HG03139 (cell line): ENCODE data around the gene RASSF5.
A peak's percentile ranks its signal among the peaks of the same experiment; 100 is the strongest.

Source experiments
- ATAC-seq: cut with Tn5 transposase; IDR thresholded peaks from one replicate; pipeline ENCODE4 v1.9.1; 2021; ENCODE audit not compliant: unreplicated experiment

RASSF5 gene

DNA sequence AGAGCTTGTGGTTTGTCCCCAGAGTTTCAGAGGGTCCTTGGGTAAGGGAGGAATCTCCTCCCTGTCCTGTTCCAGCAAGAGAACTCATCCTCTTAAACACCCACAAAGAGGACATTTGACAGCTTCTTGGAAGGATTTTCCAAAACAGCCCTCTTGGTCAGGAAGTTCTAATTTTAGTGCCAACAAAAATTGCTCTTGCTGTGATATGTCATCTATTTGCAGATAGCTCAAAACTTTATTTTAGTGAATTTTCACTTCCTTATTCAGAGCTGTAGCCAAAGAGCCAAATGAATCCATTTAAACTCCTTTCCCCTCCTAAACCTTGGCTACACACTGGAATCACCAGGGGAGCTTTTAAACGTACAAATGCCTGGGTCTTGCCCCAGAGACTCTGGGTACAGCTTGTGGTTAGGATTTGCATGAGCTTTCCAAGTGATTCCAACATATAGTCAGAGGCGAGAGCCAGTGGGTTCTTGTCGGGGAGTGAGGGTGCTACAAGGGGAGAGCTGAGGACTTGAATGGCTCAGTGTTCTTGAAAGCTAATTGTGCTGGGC, 11.8 kb upstream of the RASSF5 start:
- ATAC-seq: no peak

DNA sequence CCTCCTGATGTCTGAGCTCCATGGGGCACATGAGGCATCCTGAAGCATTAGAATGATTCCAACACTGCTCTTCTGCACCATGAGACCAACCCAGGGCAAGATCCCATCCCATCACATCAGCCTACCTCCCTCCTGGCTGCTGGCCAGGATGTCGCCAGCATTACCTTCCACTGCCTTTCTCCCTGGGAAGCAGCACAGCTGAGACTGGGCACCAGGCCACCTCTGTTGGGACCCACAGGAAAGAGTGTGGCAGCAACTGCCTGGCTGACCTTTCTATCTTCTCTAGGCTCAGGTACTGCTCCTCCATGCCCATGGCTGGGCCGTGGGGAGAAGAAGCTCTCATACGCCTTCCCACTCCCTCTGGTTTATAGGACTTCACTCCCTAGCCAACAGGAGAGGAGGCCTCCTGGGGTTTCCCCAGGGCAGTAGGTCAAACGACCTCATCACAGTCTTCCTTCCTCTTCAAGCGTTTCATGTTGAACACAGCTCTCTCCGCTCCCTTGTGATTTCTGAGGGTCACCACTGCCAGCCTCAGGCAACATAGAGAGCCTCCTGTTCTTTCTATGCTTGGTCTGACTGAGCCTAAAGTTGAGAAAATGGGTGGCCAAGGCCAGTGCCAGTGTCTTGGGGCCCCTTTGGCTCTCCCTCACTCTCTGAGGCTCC, 11.1 kb upstream of the RASSF5 start:
- ATAC-seq: no peak

- no peak for ATAC-seq
Observed at GRCh38 chr1:206497363-206497762, 10.0 kb upstream of the RASSF5 start.

- no peak for ATAC-seq
Observed at GRCh38 chr1:206497774-206498173, 9.6 kb upstream of the RASSF5 start.

GRCh38 chr1:206498685-206499084, 8.6 kb upstream of the RASSF5 start:
- ATAC-seq: no peak

DNA sequence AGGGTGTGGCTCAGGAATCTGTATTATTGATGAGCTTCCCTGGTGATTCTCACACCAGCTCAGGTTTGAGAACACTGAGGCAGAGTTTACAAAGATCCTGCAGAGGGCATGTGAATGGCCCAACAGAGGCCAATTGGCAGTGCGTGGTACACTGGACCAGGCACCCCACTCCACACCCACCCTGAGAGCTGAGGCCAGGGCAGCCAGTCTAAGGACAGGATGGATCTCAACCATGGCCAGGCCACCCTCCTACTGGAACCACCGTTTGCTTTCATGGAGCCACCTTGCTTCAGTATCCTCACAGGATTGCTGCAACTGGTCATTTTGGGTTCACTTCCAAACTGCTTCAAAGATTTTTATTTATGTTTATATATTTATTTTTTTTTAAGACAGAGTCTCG, 7.3 kb upstream of the RASSF5 start:
- ATAC-seq: no peak

DNA sequence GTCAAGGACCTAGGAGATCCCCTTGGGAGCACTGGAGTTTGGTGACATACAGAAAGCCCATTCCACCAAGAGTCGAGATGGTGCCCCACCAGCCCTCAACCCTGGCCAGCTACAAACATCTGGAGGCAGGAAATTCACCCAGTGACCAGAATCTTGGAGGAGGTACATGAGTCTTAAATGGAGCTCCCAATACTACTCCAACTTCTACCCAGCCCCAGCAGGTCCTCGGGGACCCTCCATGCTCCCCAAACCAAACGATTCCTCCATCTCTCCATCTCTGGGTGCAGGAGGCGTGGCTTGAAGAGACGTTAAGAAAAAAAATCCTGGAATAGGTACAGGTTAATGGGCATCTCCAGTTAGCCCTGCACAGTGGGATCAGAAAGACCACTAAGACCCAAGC, 5.5 kb upstream of the RASSF5 start:
- no peak for ATAC-seq

GRCh38 chr1:206502403-206502802, 4.9 kb upstream of the RASSF5 start:
- ATAC-seq: no peak

DNA sequence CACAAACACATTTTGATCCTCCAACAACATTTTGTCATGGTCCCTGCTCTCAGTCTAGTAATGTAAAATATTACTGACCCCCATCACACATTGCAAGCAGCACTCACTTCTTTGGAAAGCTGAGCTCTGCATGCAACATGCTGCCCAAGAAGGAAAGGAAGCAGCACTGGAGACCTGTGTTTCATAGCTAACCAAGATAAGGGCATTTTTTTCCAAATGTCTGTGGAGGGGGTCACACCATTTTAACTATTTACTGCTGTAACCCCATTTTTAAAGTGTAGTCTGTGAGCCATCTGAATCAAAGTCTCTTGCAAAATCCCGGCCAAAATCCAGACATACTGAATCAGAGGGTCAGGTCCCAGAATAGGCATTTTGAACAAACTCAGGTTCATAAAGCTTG, 4.5 kb upstream of the RASSF5 start:
- ATAC-seq: no peak

DNA sequence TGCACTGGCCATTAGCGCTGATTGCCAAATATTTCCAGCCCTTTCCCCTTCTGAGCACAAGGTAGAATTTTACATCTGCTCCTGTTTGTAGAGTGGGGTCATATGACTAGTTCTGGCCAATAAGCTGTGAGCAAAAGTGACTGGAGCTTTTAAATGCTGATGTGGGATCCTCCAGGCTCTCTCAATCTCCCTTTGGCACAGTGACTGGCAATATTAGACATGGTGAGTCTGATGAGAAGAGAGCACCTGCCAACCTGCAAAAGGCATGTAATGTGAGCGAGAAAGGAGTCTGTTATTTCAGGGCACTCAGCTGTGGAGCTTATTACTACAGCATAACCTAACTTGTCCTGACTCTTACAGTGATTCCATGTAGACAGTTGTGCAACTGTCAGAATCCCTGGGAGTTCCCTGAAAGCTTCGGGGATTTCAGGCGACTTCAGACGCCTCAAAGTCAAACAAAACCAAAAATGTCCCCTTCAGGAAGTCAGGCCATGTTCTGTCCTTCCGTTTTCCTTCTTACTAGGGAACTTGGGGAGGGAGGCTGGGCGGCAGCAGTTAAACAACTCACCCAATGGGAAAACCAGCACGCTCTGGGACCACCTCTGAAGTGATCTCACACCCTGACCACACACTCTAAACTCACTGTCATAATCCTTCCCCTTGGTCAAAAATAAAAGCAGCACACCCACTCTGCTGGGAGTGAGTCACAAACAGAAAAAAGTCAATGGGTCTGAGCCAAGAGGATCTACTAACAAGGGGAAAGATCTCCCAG, 3.6 kb upstream of the RASSF5 start:
- ATAC-seq: peak; percentile 52

- ATAC-seq: no peak
Observed at GRCh38 chr1:206504363-206504713, 3.0 kb upstream of the RASSF5 start.

GRCh38 chr1:206505702-206506355, 1.5 kb upstream of the RASSF5 start:
- no peak for ATAC-seq

DNA sequence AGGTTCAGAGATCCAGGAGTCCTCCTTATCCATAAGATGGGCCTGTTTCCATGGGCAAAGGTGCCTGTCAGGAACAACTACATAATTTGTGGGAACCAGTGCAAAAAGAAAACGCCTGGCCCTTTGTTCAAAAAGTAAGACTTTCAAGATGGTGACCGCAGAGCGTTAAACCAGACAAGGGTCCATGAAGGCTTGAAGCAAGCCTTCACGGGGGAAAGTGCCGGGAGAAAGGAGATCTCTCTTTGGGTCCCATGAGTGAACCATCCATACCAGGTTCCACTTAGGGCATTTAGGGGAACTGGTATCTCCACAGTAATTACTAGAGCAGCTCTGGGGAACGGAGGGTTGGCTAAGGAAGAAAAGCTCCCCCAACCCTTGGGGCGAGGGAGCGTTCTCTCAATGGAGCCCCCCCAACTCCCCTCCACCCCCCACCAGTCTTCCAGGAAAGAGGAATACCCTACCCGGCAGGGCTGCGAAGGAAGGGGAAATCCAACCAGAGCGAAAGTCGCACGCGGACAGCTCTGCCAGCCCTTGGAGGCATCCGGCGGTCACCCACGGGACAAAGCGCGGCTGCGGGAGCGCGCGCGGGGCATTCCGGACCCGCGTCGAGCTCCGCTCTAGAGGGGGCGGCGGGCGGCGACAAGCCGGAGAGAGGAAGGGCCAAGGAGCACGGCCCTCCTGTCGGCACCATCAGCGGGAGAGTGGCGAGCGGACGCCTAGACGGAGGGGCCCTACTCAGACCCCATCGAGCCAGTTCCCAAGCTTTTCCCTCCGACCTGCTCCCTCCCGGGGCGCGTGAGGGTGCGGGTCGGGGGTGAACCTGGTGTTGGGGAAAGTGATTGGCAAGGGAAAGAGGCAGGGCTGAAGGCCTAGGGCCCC, 687 bp upstream of the RASSF5 start:
- ATAC-seq: no peak

DNA sequence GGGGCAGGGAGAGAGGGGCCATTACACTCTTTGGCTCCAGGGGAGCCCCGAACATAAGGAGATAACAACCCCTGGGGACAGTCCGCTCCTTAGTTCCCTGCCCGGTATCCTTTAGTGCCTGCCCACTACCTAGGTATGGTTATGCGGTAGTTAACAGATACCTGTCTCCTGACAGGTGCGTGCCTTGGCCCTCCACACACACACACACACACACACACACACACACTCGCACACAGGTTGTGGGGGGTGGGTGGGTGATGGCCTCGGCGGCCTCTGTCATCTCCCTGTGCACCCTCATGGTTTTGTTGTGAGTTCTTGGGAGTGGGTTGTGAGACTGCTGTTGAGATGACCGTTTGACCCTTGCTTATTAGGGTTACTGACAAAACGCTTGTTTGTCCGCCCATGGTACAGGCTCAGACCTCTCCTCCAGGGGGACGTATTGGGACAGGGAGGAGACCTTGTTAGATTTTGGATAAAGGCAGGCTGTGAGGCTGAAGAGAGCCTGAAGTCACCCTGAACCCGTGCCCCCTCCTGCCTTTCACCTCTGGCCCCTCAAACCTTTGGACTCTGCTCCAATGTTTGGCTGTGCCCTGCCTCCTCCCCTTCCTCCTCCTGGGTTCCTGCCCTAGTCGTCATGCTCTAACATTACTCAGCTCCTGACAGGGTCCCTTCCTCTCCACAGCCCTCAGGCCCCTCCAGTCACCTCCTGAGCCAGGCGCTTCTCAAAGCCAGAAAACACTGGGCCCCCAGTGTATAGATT, 979 bp downstream of the RASSF5 start:
- ATAC-seq: no peak

GRCh38 chr1:206508956-206509355, 1.6 kb downstream of the RASSF5 start:
- no peak for ATAC-seq

DNA sequence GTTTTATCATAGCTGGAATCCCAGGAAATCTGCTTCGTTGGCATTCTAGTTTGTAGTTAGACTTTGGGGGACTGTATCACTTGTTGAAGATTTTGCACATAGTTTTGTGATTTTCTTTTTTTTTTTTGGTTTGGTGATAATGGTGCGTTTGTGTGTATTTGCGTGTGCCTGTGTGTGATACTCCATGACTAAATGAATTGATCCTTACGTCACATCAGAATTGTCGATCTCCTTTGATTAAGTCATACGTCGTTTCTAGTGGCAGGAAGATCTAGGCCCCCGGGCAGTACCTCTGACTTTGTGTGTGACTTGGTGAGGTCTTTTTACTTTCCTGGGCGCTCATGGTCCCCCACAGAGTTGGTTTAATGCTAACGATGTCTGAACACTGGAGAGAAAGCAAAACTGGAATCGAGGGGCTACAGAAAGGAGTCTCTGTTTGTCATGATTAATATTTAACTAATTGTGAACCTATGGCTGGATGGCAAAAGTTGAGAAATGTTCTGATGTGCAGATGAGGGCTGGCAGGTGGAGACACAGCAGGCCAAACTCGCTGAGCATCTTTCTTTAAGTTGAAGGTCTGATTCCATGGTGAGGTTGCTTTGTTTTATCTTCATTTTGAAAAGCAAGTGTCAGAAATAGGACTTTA, 2.4 kb downstream of the RASSF5 start:
- no peak for ATAC-seq

GRCh38 chr1:206510371-206510770, 3.0 kb downstream of the RASSF5 start:
- ATAC-seq: no peak

GRCh38 chr1:206511362-206512057, 4.2 kb downstream of the RASSF5 start:
- ATAC-seq: no peak
